Activated CD4-positive, alpha-beta T cell treated with anti-CD3 and anti-CD28 coated beads for 4 hours (primary cell): ENCODE measurements around the gene HEXIM2.

ENCODE experiments used
- DNase-seq, 2 donors: peaks; one replicate each; pipeline ENCODE4 v3.0.0-alpha.2; 2020

The HEXIM2 gene

GRCh38 chr17:45145035-45145389 is 16.7 kb upstream of the HEXIM2 start:
- no peak for DNase-seq

- no peak for DNase-seq
Observed at GRCh38 chr17:45146166-45146565, 15.5 kb upstream of the HEXIM2 start.

GRCh38 chr17:45146592-45146889 is 15.1 kb upstream of the HEXIM2 start:
- DNase-seq = no peak

GRCh38 chr17:45146890-45147580 is 14.6 kb upstream of the HEXIM2 start:
- DNase-seq = peak in 1 of 2 donors; percentile 77

- DNase-seq = peak; percentile 70 to 77
Observed at GRCh38 chr17:45147581-45148182, 14.0 kb upstream of the HEXIM2 start.

GRCh38 chr17:45148183-45149036 is 13.3 kb upstream of the HEXIM2 start, which contains the start of gene HEXIM1:
Gene HEXIM1, plus strand, starts transcription at chr17:45148475. Its CDS starts 716 bp downstream, at chr17:45149191.
- peak; percentile 99 for DNase-seq

GRCh38 chr17:45149037-45149668 is 12.5 kb upstream of the HEXIM2 start:
- peak; percentile 67 to 69 for DNase-seq

GRCh38 chr17:45149669-45150664 is 11.7 kb upstream of the HEXIM2 start:
- DNase-seq = peak; percentile 17 to 31

- no peak for DNase-seq
Observed at GRCh38 chr17:45150911-45151809, 10.5 kb upstream of the HEXIM2 start.

GRCh38 chr17:45155029-45155428 is 6.6 kb upstream of the HEXIM2 start:
- DNase-seq = no peak

GRCh38 chr17:45155483-45155882 is 6.2 kb upstream of the HEXIM2 start:
- no peak for DNase-seq

- DNase-seq = no peak
Observed at GRCh38 chr17:45156242-45156641, 5.4 kb upstream of the HEXIM2 start.

GRCh38 chr17:45160447-45161287 is 1.0 kb upstream of the HEXIM2 start:
- DNase-seq = peak; percentile 58 to 67

GRCh38 chr17:45162025-45162687 is 481 bp downstream of the HEXIM2 start:
- no peak for DNase-seq

GRCh38 chr17:45164734-45165269 is 3.1 kb downstream of the HEXIM2 start:
- DNase-seq = no peak

- no peak for DNase-seq
Observed at GRCh38 chr17:45168991-45169752, 7.5 kb downstream of the HEXIM2 start.

GRCh38 chr17:45170280-45170930 is 8.7 kb downstream of the HEXIM2 start:
- no peak for DNase-seq

GRCh38 chr17:45170931-45171337 is 9.3 kb downstream of the HEXIM2 start:
- DNase-seq = no peak
